NCI-H345 treated with DMSO at 0.1 percent for 48 hours (cell line): Measurements from ENCODE around the gene NDFIP1.
"Not testable (repeated sequence)": the region's sequence is repeated elsewhere in the genome, so short reads cannot be mapped to it uniquely, and the experiment has no call there.

ENCODE experiments used
- DNase-seq: peaks from one replicate; lab custom pipeline; 2025; ENCODE audit not compliant: unreplicated experiment; lab: John Stamatoyannopoulos, UW

NDFIP1 gene

GRCh38 chr5:142151436-142152383, 43.1 kb downstream of the NDFIP1 start:
- peak; percentile 31 for DNase-seq

GRCh38 chr5:142152384-142152732, 43.8 kb downstream of the NDFIP1 start:
- no peak for DNase-seq

GRCh38 chr5:142153674-142154448, 45.3 kb downstream of the NDFIP1 start:
- no peak for DNase-seq

- not testable (repeated sequence) for DNase-seq
Observed at GRCh38 chr5:142154449-142154841, 45.9 kb downstream of the NDFIP1 start.

GRCh38 chr5:142156839-142157463, 48.4 kb downstream of the NDFIP1 start:
- DNase-seq, result no peak

- no peak for DNase-seq
Observed at GRCh38 chr5:142159354-142159753, 50.8 kb downstream of the NDFIP1 start.

GRCh38 chr5:142164315-142164714, 55.7 kb downstream of the NDFIP1 start:
- no peak for DNase-seq

- DNase-seq, result no peak
Observed at GRCh38 chr5:142166754-142167153, 58.2 kb downstream of the NDFIP1 start.

GRCh38 chr5:142167458-142167857, 58.9 kb downstream of the NDFIP1 start:
- DNase-seq, result no peak

GRCh38 chr5:142168365-142168764, 59.8 kb downstream of the NDFIP1 start:
- no peak for DNase-seq

- no peak for DNase-seq
Observed at GRCh38 chr5:142170254-142170953, 61.8 kb downstream of the NDFIP1 start.

GRCh38 chr5:142171270-142171669, 62.7 kb downstream of the NDFIP1 start:
- no peak for DNase-seq

- no peak for DNase-seq
Observed at GRCh38 chr5:142175039-142175438, 66.5 kb downstream of the NDFIP1 start.

GRCh38 chr5:142175461-142176142, 67.0 kb downstream of the NDFIP1 start:
- DNase-seq, result no peak

GRCh38 chr5:142176255-142176654, 67.7 kb downstream of the NDFIP1 start:
- no peak for DNase-seq

- DNase-seq, result no peak
Observed at GRCh38 chr5:142178651-142179050, 70.1 kb downstream of the NDFIP1 start.

GRCh38 chr5:142179776-142180387, 71.3 kb downstream of the NDFIP1 start:
- DNase-seq, result peak; percentile 49

- DNase-seq, result no peak
Observed at GRCh38 chr5:142181096-142181495, 72.5 kb downstream of the NDFIP1 start.

GRCh38 chr5:142181547-142182163, 73.1 kb downstream of the NDFIP1 start:
- no peak for DNase-seq

GRCh38 chr5:142182840-142183239, 74.3 kb downstream of the NDFIP1 start:
- DNase-seq, result no peak
